HFF-Myc (cell line): ENCODE data around the gene COL9A1.
A peak's percentile ranks its signal among the peaks of the same experiment; 100 is the strongest.
"Not testable (repeated sequence)": the region's sequence is repeated elsewhere in the genome, so short reads cannot be mapped to it uniquely, and the experiment has no call there.

Experiments used
- DNase-seq: peaks from one replicate; pipeline ENCODE4 v3.0.0-alpha.2; 2011; ENCODE audit warnings: low read depth; ENCODE audit errors: extremely low read depth
- H3K4me3 ChIP-seq: replicated peaks from 2 replicates; pipeline ENCODE4 v1.5.1; 2011; ENCODE audit warnings: low read depth, mild to moderate bottlenecking, control low read depth, low read length
- TF ChIP-seq, protein P1 (sequence below): IDR thresholded peaks from 2 replicates; pipeline ENCODE4 v1.5.1; 2012; ENCODE audit warnings: mild to moderate bottlenecking, low read depth, low read length, control low read depth; ENCODE audit errors: missing control alignments

COL9A1 gene

DNA sequence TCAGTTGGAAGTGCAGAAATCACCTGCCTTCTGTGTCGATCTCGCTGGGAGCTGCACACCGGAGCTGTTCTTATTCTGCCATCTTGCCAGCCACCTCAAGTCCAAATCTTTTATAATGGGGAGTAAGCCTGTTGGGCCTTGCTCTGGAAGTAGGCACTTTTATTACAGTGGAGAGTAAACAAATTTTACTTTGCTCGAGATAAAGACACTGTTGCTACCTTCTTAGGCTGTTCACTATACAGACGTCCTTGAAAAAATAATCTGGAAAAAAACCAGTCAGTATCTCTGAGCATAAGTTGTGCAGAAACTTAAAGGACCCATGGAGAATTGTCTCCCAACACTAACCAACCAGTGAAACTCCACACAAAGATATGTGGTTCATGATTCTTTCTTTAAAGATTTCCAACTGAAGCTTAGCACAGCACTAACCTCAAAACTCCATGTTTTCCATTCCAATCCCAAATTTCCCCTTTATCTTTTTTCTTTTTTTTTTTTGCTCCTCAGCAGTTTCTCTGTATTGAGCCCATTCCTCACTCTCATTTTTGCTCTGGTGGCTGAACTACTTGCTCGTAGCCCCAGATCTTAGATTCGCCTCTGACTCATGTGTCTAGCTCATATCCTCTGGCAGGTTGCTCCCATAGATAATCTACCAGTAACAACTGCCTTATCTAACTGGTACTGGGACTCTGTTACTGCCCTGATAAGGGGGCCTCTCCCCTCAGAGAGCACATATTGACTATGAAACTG lies 34.3 kb upstream of the COL9A1 start:
- no peak overlapping the region for H3K4me3 ChIP-seq
- DNase-seq, result no peak
- TF ChIP-seq, protein P1, sequence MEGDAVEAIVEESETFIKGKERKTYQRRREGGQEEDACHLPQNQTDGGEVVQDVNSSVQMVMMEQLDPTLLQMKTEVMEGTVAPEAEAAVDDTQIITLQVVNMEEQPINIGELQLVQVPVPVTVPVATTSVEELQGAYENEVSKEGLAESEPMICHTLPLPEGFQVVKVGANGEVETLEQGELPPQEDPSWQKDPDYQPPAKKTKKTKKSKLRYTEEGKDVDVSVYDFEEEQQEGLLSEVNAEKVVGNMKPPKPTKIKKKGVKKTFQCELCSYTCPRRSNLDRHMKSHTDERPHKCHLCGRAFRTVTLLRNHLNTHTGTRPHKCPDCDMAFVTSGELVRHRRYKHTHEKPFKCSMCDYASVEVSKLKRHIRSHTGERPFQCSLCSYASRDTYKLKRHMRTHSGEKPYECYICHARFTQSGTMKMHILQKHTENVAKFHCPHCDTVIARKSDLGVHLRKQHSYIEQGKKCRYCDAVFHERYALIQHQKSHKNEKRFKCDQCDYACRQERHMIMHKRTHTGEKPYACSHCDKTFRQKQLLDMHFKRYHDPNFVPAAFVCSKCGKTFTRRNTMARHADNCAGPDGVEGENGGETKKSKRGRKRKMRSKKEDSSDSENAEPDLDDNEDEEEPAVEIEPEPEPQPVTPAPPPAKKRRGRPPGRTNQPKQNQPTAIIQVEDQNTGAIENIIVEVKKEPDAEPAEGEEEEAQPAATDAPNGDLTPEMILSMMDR, result no peak

DNA sequence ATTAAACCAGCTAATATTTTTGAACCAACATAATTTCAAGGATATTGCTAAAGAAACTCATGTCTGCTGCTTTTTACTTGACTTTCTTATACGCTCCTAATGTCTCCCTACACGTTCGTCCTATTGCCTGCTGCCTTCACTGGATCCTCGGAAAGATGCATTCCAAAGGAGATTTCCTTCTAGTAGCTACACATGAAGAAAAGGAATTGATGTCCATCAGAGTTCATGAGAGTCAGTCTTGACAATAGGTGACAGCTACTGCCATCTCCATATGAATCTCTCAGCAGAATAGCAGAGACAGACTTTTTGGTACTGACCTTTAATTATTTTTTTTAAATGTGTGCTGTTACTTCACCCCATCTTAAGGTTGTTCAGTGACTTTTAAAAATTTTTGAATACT lies 24.2 kb upstream of the COL9A1 start:
- no peak for DNase-seq
- TF ChIP-seq, protein P1, result no peak
- H3K4me3 ChIP-seq, result no peak overlapping the region

DNA sequence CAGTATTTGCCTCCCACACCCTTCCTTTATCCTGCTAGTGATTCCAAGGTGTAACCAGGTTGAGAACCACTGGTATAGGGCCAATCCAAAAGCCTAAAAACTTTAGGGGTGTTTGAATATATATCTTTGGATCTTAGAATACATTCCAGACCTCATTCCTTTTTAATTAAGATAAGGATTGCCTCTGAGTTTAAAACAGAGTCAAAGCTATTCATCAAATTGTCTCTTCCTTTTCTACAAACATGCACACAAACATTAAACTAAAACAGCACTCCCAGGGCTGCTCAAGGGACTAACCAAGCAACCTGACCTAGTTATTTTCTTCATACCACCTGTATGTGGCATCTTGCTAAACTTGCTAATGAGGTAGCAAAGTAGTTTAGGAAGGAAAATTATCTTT lies 22.1 kb upstream of the COL9A1 start:
- no peak for DNase-seq
- H3K4me3 ChIP-seq, result no peak overlapping the region
- TF ChIP-seq, protein P1, result no peak

GRCh38 chr6:70317799-70318198 lies 14.9 kb upstream of the COL9A1 start:
- H3K4me3 ChIP-seq, DNase-seq: not testable (repeated sequence)

GRCh38 chr6:70315079-70315751 lies 12.3 kb upstream of the COL9A1 start:
- H3K4me3 ChIP-seq, result no peak overlapping the region
- DNase-seq, result no peak
- TF ChIP-seq, protein P1, result no peak

DNA sequence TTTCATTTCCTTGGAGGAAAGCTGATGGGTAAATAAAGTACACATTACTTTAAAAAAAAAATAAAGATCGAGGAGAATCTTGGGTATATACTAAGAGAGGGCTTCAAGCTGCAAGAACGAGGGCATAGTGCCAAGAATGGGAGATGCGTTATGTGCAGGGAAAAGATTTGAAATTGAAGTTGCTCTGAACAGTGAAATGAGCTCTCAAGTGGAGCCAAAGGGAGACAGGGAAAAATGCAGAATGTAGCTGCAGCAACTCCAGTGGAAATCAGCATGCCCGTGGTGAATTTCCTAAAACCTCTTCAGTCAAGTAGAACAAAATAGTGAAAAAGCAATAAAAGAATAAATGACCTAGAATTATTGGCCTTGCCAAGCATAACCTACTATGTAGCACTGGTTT lies 11.4 kb upstream of the COL9A1 start:
- no peak for DNase-seq
- H3K4me3 ChIP-seq, result no peak overlapping the region
- TF ChIP-seq, protein P1, result no peak

GRCh38 chr6:70312165-70312745 lies 9.4 kb upstream of the COL9A1 start:
- TF ChIP-seq, protein P1, result no peak
- no peak overlapping the region for H3K4me3 ChIP-seq
- DNase-seq, result peak; percentile 68
